Endothelial cell of umbilical vein (primary cell): ENCODE data around the gene CBLC. TPM values are rescaled to one million over a fixed set of nuclear protein-coding genes. Genes with fewer than 3 reads are reported as not detected.

Experiments
- BruUV-seq: library from RNA; stranded (reverse); fragments of 400-500 nt; replicated peaks from 2 replicates; lab custom pipeline; 2021; lab: Mats Ljungman, UMichigan
- CTCF ChIA-PET: fragments of 300-600, 350-600 bp; sonication (Branson Sonifier 250); formaldehyde crosslinking; loops from one replicate; lab custom pipeline; 2021; ENCODE audit warnings: antibody characterized with exemption, inconsistent platforms; lab: Charles Lee
- POLR2A ChIA-PET: fragments of 300-600, 350-600 bp; sonication (Branson Sonifier 250); formaldehyde crosslinking; loops from one replicate; lab custom pipeline; 2021; ENCODE audit warnings: antibody characterized with exemption, inconsistent platforms; lab: Charles Lee
- DNase-seq: peaks from one replicate; pipeline ENCODE4 v3.0.0-alpha.2; 2011; ENCODE audit warnings: low read depth, low spot score
- FAIRE-seq: peaks from 2 replicates; lab custom pipeline; 2011; peaks lifted over from hg19 to GRCh38; lab: Jason Lieb, UNC
- H2AFZ ChIP-seq: 2 replicates; pipeline ENCODE4 v1.6.0; 2012; ENCODE audit warnings: low read depth, low read length, control low read depth, inconsistent platforms
- H3K27ac ChIP-seq: 2 replicates; pipeline ENCODE4 v1.5.1; 2011; ENCODE audit warnings: low read depth, mild to moderate bottlenecking, control low read depth, low read length, moderate library complexity; ENCODE audit not compliant: insufficient read depth
- H3K27me3 ChIP-seq, 2 experiments: 2 replicates each; pipeline versions ENCODE4 v1.6.0 to v1.6.1; 2011; ENCODE audit warnings: low read length in 2 of 2, mixed read lengths in 1 of 2; ENCODE audit not compliant: control insufficient read depth in 2 of 2, insufficient read depth in 2 of 2
- H3K36me3 ChIP-seq, 2 experiments: 2 replicates in 1 of 2; 3 replicates in 1 of 2; pipeline ENCODE4 v1.5.1; 2011; ENCODE audit warnings: low read length in 2 of 2, mild to moderate bottlenecking in 1 of 2, moderate library complexity in 1 of 2; ENCODE audit not compliant: control insufficient read depth in 2 of 2, insufficient read depth in 2 of 2; ENCODE audit errors: extremely low read depth in 1 of 2
- H3K4me1 ChIP-seq: 3 replicates; pipeline ENCODE4 v1.5.1; 2011; ENCODE audit warnings: mild to moderate bottlenecking, low read length; ENCODE audit not compliant: control insufficient read depth, insufficient read depth; ENCODE audit errors: extremely low read depth
- H3K4me2 ChIP-seq: 2 replicates; pipeline ENCODE4 v1.6.1; 2011; ENCODE audit warnings: low read length, control low read depth, mixed read lengths; ENCODE audit not compliant: insufficient read depth
- H3K4me3 ChIP-seq, 3 experiments: fragments of 200-600 bp in 1 of 3; sonication (generic), shearing (Covaris generic) in 1 of 3; replicated peaks in 1 of 3; 2 replicates each; pipeline ENCODE4 v1.5.1; 2011 to 2016; ENCODE audit warnings: control low read depth in 3 of 3, low read length in 3 of 3, mild to moderate bottlenecking in 2 of 3, inconsistent platforms in 1 of 3, low read depth in 1 of 3, moderate library complexity in 1 of 3; ENCODE audit not compliant: insufficient read depth in 1 of 3
- H3K79me2 ChIP-seq: 2 replicates; pipeline ENCODE4 v1.6.0; 2012; ENCODE audit warnings: low read length, inconsistent platforms; ENCODE audit not compliant: control insufficient read depth, insufficient read depth
- H3K9ac ChIP-seq: replicated peaks from 2 replicates; pipeline ENCODE3; 2011; ENCODE audit warnings: low read length, control low read depth; ENCODE audit not compliant: insufficient read depth; ENCODE audit errors: extremely low read depth
- H3K9me1 ChIP-seq: replicated peaks from 3 replicates; pipeline ENCODE4 v1.6.0; 2011; ENCODE audit warnings: mild to moderate bottlenecking, low read length; ENCODE audit not compliant: control insufficient read depth, insufficient read depth; ENCODE audit errors: extremely low read depth
- H3K9me3 ChIP-seq: replicated peaks from 2 replicates; pipeline ENCODE4 v1.5.1; 2012; ENCODE audit warnings: low read length, inconsistent platforms; ENCODE audit not compliant: control insufficient read depth, insufficient read depth
- H4K20me1 ChIP-seq: replicated peaks from 2 replicates; pipeline ENCODE3; 2011; ENCODE audit warnings: mild to moderate bottlenecking, low read length; ENCODE audit not compliant: control insufficient read depth, insufficient read depth; ENCODE audit errors: extremely low read depth
- EZH2 ChIP-seq: IDR thresholded peaks from 2 replicates; pipeline ENCODE4 v1.6.1; 2012; ENCODE audit warnings: borderline replicate concordance, low read depth, mild to moderate bottlenecking, moderate library complexity, low read length, inconsistent platforms; ENCODE audit not compliant: severe bottlenecking
- FOS ChIP-seq: IDR thresholded peaks from 2 replicates; pipeline ENCODE4 v1.6.1; 2011; ENCODE audit warnings: mild to moderate bottlenecking, low read length, moderate library complexity, borderline replicate concordance; ENCODE audit not compliant: insufficient read depth
- POLR2A ChIP-seq: IDR thresholded peaks from 2 replicates; pipeline ENCODE4 v1.6.1; 2012; ENCODE audit warnings: low read depth, mild to moderate bottlenecking, control low read depth, low read length
- POLR2AphosphoS5 ChIP-seq: IDR thresholded peaks from 2 replicates; pipeline ENCODE4 v1.6.1; 2012; ENCODE audit warnings: low read depth, mild to moderate bottlenecking, control low read depth, low read length, moderate library complexity; ENCODE audit not compliant: insufficient read depth
- dilution Hi-C: fragments of 300-500 bp; cut with MboI; formaldehyde crosslinking; loops from one replicate; pipeline ENCODE4 v1.15.0; 2019; ENCODE audit warnings: low sequenced_read_pairs; ENCODE audit not compliant: extremely low pct_ligation_motif_present
- intact Hi-C: fragments of 100-400 bp; cut with micrococcal nuclease; formaldehyde crosslinking; loops from one replicate; pipeline ENCODE4 v1.10.0; 2022
- polyA plus RNA-seq, 4 experiments: library from polyadenylated mRNA; depleted of rRNA in 3 of 4; stranded (reverse) in 3 of 4; unstranded in 1 of 4; fragments of >200 nt; gene quantifications; 2 replicates each; pipeline versions ENCODE4 v1.2.1 to v1.2.3, GENCODE V29; 2011 to 2012; ENCODE audit warnings: missing spikeins in 1 of 4
- total RNA-seq: library from RNA; stranded (reverse); gene quantifications from 2 replicates; pipeline ENCODE4 v1.2.3, GENCODE V29; 2021
- TF ChIP-seq, protein P1 (sequence below), 2 donors: IDR thresholded peaks; 1 replicate in 1 of 2; 2 replicates in 1 of 2; pipeline ENCODE4 v1.5.1; 2011; ENCODE audit warnings: low read length in 2 of 2, mild to moderate bottlenecking in 2 of 2, moderate library complexity in 2 of 2, control low read depth in 1 of 2, inconsistent platforms in 1 of 2, low read depth in 1 of 2; ENCODE audit not compliant: insufficient read depth in 1 of 2; ENCODE audit errors: extremely low read depth in 1 of 2

The CBLC gene
- total and polyA plus RNA-seq, 2 donors (not counting 3 experiments of a cell fraction or from before 2014, with no cell fraction given), result 0.04 TPM; not detected in 1

- peak; percentile 95 for FAIRE-seq
- H3K79me2 ChIP-seq, result peaks cover 26% of the 10 kb centered on the region
- dilution Hi-C loops, result no loop called here
- peaks cover 0 to 16% of the 10 kb centered on the region in 2 experiments for H3K36me3 ChIP-seq
- peak overlapping the region in 1 of 3 experiments; percentile 17 for H3K4me3 ChIP-seq
- H4K20me1 ChIP-seq, result no peaks in the 10 kb centered on the region
- H2AFZ ChIP-seq, result no peak overlapping the region
- no peaks in the 10 kb centered on the region for H3K9me3 ChIP-seq
- no peaks in the 10 kb centered on the region for H3K9me1 ChIP-seq
- peak; percentile 91 for DNase-seq
- H3K4me2 ChIP-seq, result peak overlapping the region; percentile 5
- peaks cover 44% of the 10 kb centered on the region for H3K4me1 ChIP-seq
- peak overlapping the region; percentile 86 for H3K27ac ChIP-seq
- TF ChIP-seq EZH2 (no peak), FOS (peak; percentile 40), POLR2AphosphoS5 (peak; percentile 94), POLR2A (peak; percentile 40)
- TF ChIP-seq, protein P1, sequence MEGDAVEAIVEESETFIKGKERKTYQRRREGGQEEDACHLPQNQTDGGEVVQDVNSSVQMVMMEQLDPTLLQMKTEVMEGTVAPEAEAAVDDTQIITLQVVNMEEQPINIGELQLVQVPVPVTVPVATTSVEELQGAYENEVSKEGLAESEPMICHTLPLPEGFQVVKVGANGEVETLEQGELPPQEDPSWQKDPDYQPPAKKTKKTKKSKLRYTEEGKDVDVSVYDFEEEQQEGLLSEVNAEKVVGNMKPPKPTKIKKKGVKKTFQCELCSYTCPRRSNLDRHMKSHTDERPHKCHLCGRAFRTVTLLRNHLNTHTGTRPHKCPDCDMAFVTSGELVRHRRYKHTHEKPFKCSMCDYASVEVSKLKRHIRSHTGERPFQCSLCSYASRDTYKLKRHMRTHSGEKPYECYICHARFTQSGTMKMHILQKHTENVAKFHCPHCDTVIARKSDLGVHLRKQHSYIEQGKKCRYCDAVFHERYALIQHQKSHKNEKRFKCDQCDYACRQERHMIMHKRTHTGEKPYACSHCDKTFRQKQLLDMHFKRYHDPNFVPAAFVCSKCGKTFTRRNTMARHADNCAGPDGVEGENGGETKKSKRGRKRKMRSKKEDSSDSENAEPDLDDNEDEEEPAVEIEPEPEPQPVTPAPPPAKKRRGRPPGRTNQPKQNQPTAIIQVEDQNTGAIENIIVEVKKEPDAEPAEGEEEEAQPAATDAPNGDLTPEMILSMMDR (IDR thresholded peaks at IDR 0.05; ENCODE audit: extremely low read depth in 1 of 2, insufficient read depth in 1 of 2, low read depth in 1 of 2, low read length in 2 of 2), result no peak
- H3K27me3 ChIP-seq, result no peaks in the 10 kb centered on the region
- peak overlapping the region; percentile 46 for H3K9ac ChIP-seq
- BruUV-seq, result no TSS peak
- CTCF ChIA-PET, result interaction anchor here (1.0 to 4.9 kb wide), 7 partner anchors 11 to 182 kb away, joined by 3 to 71 read pairs (median 9); no protein-coding TSS in a partner anchor
- intact Hi-C loops, result loop anchor here (2.0 kb wide), 1 partner anchor 34 kb away; no protein-coding TSS in a partner anchor
- POLR2A ChIA-PET, result no interaction called here
Observed at GRCh38 chr19:44752816-44753625, 24.7 kb upstream of the CBLC start.
